Ovary (tissue), 9 donors: ENCODE data around the gene ATXN1. TPM values are rescaled to one million over a fixed set of nuclear protein-coding genes. Genes with fewer than 3 reads are reported as not detected.
A peak's percentile ranks its signal among the peaks of the same experiment; 100 is the strongest.
"Not testable (repeated sequence)": the region's sequence is repeated elsewhere in the genome, so short reads cannot be mapped to it uniquely, and the experiment has no call there.

Experiments
- DNase-seq, 5 donors: peaks; one replicate each; pipeline ENCODE4 v3.0.0-alpha.2; 2019 to 2020
- H3K27ac ChIP-seq, 2 donors: fragments of 200-600 bp; one replicate each; pipeline versions ENCODE4 v1.5.1 to v1.8.0; 2019 to 2022
- H3K27me3 ChIP-seq: fragments of 200-600 bp; one replicate; pipeline ENCODE4 v1.8.0; 2022
- H3K36me3 ChIP-seq: fragments of 200-600 bp; sonication (generic); one replicate; pipeline ENCODE4 v1.5.1; 2019
- H3K4me1 ChIP-seq: one replicate; pipeline ENCODE4 v1.8.1; 2013; ENCODE audit warnings: mild to moderate bottlenecking, moderate library complexity; ENCODE audit not compliant: insufficient read depth
- H3K4me3 ChIP-seq: fragments of 200-600 bp; sonication (generic); one replicate; pipeline ENCODE4 v1.5.1; 2017
- H3K9me3 ChIP-seq, 2 donors: fragments of 200-600 bp in 1 of 2; sonication (generic) in 1 of 2; one replicate each; pipeline versions ENCODE4 v1.5.1 to v1.8.1; 2013 to 2019; ENCODE audit warnings: mild to moderate bottlenecking in 1 of 2, moderate library complexity in 1 of 2
- EP300 ChIP-seq: sonication (generic); formaldehyde crosslinking; IDR thresholded peaks from one replicate; pipeline ENCODE4 v1.6.1; 2017; ENCODE audit warnings: antibody characterized with exemption
- POLR2A ChIP-seq: fragments of 450-650 bp; IDR thresholded peaks from one replicate; pipeline ENCODE4 v1.6.1; 2017; ENCODE audit warnings: antibody characterized with exemption, mild to moderate bottlenecking, moderate library complexity
- whole genome bisulfite sequencing, 3 donors: extraction: QIAGEN DNeasy Blood & Tissue Kit in 1 of 3; methylation state at CpG; one replicate each; pipeline versions ENCODE4 v1.1.5 to v1.1.7; 2013 to 2017; 5-methylcytosine and 5-hydroxymethylcytosine counted together
- intact Hi-C, 4 donors: fragments of 100-400 bp; cut with DNase I; formaldehyde crosslinking; loops; one replicate each; pipeline versions ENCODE4 v1.11.0 to v1.15.1; 2022 to 2023
- polyA plus RNA-seq, 2 donors: library from polyadenylated mRNA; stranded (reverse); fragments of 200-250 nt in 1 of 2; fragments of 350-450 nt in 1 of 2; fragmentation: Illumina TruSeq in 1 of 2; extraction: RNeasy Lipid Tissue Mini Kit (QIAGEN cat#74804) in 1 of 2; gene quantifications; one replicate each; pipeline ENCODE4 v1.2.3, GENCODE V29; 2013 to 2014
- total RNA-seq, 7 donors: library from RNA; depleted of rRNA in 2 of 7; stranded (reverse); fragments of >200 nt in 2 of 7; fragmentation: NEBNext Ultra II Directional in 3 of 7; extraction: Animal tissue kit (Norgen Biotek cat#: 25700) in 3 of 7; gene quantifications; one replicate each; pipeline versions ENCODE4 v1.1.0 to v1.2.4, GENCODE V29; 2016 to 2023
- TF ChIP-seq, protein P1 (sequence below), 3 donors: fragments of 450-650 bp in 2 of 3; fragments of 200-600 bp in 1 of 3; IDR thresholded peaks; one replicate each; pipeline versions ENCODE4 v1.5.1 to v1.8.0; 2016 to 2022; ENCODE audit warnings: antibody characterized with exemption in 3 of 3, mild to moderate bottlenecking in 1 of 3
- donor health status: DM: no; HTN: no; CAD: no; lungs with moderate emphysema.
- donor health status: DM: no; HTN: no; CAD: no.
- donor health status: Bipolar disorder and iron deficiency.
- donor health status: DM: yes; HTN: yes; CAD: no.
- donor health status: DM: no; HTN: no; CAD: no.
- donor health status: DM: yes; HTN: yes; CAD: no.

The ATXN1 gene
- total and polyA plus RNA-seq, 9 donors: 7.3 to 38.2 (median 30.4) TPM

DNA sequence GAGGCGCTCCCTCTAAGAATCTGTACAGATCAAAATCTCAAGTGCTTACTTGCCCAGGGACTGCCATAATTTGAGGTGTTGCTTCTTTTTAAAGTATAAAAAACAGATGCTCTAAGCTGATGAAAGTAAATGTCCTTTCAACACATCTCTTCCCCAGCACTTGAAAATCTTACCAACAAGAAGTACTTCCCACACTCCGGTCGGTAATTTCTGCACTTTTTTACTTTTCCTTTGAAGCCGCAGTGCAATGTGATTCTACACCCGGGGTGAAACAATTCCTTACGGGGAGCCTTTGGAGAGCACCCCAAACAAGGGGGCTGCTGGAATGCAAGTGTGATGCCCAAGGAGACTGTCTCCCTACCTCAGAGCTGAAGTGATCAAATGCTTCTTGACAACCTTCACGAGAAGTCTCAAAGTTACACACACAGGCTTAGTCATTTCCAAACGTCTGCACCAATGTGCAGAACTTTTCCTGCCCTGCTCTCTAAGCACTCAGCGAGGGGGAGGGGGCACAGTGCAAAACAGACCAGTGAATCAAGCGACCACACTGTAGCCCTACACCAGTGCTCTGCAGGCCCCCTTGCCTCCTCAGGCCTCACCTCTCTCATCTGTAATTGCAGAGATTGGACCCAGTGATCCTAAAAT, 56.7 kb downstream of the ATXN1 start:
- intact Hi-C loops: no loop called here
- TF ChIP-seq EP300 (no peak), POLR2A (no peak)
- TF ChIP-seq, protein P1, sequence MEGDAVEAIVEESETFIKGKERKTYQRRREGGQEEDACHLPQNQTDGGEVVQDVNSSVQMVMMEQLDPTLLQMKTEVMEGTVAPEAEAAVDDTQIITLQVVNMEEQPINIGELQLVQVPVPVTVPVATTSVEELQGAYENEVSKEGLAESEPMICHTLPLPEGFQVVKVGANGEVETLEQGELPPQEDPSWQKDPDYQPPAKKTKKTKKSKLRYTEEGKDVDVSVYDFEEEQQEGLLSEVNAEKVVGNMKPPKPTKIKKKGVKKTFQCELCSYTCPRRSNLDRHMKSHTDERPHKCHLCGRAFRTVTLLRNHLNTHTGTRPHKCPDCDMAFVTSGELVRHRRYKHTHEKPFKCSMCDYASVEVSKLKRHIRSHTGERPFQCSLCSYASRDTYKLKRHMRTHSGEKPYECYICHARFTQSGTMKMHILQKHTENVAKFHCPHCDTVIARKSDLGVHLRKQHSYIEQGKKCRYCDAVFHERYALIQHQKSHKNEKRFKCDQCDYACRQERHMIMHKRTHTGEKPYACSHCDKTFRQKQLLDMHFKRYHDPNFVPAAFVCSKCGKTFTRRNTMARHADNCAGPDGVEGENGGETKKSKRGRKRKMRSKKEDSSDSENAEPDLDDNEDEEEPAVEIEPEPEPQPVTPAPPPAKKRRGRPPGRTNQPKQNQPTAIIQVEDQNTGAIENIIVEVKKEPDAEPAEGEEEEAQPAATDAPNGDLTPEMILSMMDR (IDR thresholded peaks at IDR 0.05): no peak
- Histone ChIP-seq H3K9me3 (no peaks in the 10 kb centered on the region), H3K27me3 (no peaks in the 10 kb centered on the region), H3K4me1 (peaks cover 5% of the 10 kb centered on the region), H3K27ac (no peak overlapping the region), H3K4me3 (peak overlapping the region; percentile 28), H3K36me3 (no peaks in the 10 kb centered on the region)
- WGBS, 3 donors: 36 to 65% (median 53%) methylated on average over 10 of the region's 10 CpGs
- DNase-seq: no peak

GRCh38 chr6:16702627-16703378, 58.5 kb downstream of the ATXN1 start:
- H3K36me3 ChIP-seq, H3K4me3 ChIP-seq, DNase-seq, H3K4me1 ChIP-seq, H3K27me3 ChIP-seq, intact Hi-C loops, H3K9me3 ChIP-seq, H3K27ac ChIP-seq: not testable (repeated sequence)
- WGBS, 3 donors: 92 to 94% (median 94%) methylated on average over 5 to 6 of the region's 6 CpGs

DNA sequence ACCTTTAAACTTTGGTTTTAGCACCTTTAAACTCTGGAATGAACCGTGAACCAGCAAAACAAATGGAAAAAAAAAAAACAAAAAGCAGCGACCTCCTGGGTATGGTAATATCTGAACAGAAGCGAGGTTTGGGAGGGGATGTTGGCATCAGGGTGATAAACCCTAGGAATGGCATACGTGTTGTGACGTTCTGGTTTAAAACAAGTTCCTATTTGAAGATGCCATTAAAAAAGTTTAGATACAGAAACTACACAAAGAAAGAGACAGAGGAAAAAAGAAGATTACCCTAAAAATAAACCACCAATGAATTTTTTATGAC, 60.4 kb downstream of the ATXN1 start:
- TF ChIP-seq POLR2A (no peak), EP300 (no peak)
- TF ChIP-seq, protein P1 (IDR thresholded peaks at IDR 0.05): no peak
- Histone ChIP-seq H3K4me1 (peaks cover 5% of the 10 kb centered on the region), H3K27ac (peak overlapping the region; percentile 24 to 49), H3K9me3 (no peaks in the 10 kb centered on the region), H3K27me3 (no peaks in the 10 kb centered on the region), H3K36me3 (no peaks in the 10 kb centered on the region), H3K4me3 (peak overlapping the region; percentile 35)
- no peak for DNase-seq
- WGBS, 3 donors: 33 to 49% (median 43%) methylated on average over 5 of the region's 5 CpGs
- intact Hi-C loops: no loop called here

- 25 to 39% (median 32%) methylated on average over 13 of the region's 13 CpGs for WGBS, 3 donors
- no peaks in the 10 kb centered on the region for H3K36me3 ChIP-seq
- peak in 1 of 5 donors; percentile 30 for DNase-seq
- H3K4me1 ChIP-seq: peaks cover 5% of the 10 kb centered on the region
- intact Hi-C loops: no loop called here
- H3K9me3 ChIP-seq: no peaks in the 10 kb centered on the region
- peak overlapping the region; percentile 35 for H3K4me3 ChIP-seq
- H3K27ac ChIP-seq: peak overlapping the region; percentile 24 to 49
- no peaks in the 10 kb centered on the region for H3K27me3 ChIP-seq
- TF ChIP-seq, protein P1 (IDR thresholded peaks at IDR 0.05): no peak
- TF ChIP-seq POLR2A: no peak
- no peak for TF ChIP-seq EP300
Observed at GRCh38 chr6:16700202-16700915, 60.9 kb downstream of the ATXN1 start.
